GM12864 (cell line): ENCODE data around the gene NRBP1.

Experiments used
- DNase-seq: peaks from one replicate; pipeline ENCODE4 v3.0.0-alpha.2; 2011; ENCODE audit warnings: low read depth
- H3K4me3 ChIP-seq: 2 replicates; pipeline ENCODE4 v1.5.1; 2011; ENCODE audit warnings: mild to moderate bottlenecking, low read depth, low read length, control low read depth
- TF ChIP-seq, protein P1 (sequence below): IDR thresholded peaks from 2 replicates; pipeline ENCODE4 v1.5.1; 2011; ENCODE audit warnings: low read depth, mild to moderate bottlenecking, moderate library complexity, low read length, control low read depth, inconsistent platforms; ENCODE audit errors: missing control alignments

The NRBP1 gene

DNA sequence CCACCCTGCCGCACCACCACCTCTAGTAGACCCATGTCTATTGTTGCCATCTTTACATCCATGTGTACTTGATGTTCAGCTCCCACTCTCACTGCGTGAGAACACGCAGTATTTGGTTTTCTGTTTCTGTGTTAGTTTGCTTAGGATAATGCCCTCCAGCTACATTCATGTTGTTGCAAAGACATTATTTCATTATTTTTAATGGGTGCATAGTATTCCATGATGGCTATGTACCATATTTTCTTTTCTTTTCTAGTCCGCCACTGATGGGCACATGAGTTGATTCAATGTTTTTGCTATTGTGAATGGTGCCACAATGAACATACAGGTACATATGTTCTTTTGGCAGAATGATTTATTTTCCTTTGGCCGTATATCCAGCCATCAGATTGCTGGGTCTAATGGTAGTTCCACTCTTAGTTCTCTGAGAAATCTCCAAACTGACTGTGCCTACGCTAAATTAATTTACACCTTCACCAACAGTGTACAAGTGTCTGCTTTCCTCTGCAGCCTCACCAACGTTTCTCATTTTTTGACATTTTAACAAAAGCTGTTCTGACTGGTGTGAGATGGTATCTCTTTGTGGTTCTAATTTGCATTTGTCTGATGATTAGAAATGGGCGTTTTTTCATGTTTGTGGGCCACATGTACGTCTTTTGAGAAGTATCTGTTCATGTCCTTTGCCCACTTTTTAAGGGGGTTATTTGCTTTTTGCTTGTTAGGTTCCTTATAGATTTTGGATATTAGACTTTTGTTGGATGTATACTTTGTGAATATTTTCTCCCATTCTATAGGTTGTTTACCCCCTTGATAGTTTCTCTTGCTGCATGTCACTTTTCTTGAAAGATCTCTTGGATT, 37.4 kb upstream of the NRBP1 start:
- DNase-seq = no peak
- no peak overlapping the region for H3K4me3 ChIP-seq
- TF ChIP-seq, protein P1, sequence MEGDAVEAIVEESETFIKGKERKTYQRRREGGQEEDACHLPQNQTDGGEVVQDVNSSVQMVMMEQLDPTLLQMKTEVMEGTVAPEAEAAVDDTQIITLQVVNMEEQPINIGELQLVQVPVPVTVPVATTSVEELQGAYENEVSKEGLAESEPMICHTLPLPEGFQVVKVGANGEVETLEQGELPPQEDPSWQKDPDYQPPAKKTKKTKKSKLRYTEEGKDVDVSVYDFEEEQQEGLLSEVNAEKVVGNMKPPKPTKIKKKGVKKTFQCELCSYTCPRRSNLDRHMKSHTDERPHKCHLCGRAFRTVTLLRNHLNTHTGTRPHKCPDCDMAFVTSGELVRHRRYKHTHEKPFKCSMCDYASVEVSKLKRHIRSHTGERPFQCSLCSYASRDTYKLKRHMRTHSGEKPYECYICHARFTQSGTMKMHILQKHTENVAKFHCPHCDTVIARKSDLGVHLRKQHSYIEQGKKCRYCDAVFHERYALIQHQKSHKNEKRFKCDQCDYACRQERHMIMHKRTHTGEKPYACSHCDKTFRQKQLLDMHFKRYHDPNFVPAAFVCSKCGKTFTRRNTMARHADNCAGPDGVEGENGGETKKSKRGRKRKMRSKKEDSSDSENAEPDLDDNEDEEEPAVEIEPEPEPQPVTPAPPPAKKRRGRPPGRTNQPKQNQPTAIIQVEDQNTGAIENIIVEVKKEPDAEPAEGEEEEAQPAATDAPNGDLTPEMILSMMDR = no peak

DNA sequence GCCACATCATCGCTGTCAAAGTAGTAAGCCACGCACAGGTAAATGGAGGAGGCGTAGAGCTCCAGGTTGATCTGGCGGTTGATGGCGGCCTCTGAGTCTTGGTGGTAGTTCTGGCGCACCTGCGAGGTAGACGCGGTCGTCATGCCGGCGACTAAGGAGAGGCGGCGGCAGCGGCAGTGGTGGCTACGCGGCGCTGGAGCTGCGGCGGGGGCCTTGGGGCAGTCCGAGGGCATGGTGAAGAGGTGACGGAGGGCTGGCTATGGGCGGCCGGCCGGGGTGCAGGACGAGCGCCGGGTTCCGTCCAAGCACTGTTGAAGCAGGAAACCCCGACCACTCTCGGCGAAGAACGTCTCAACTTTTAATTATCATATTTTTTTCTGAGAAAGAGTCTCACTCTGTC, 35.2 kb upstream of the NRBP1 start:
- no peak overlapping the region for H3K4me3 ChIP-seq
- TF ChIP-seq, protein P1 = no peak
- no peak for DNase-seq

DNA sequence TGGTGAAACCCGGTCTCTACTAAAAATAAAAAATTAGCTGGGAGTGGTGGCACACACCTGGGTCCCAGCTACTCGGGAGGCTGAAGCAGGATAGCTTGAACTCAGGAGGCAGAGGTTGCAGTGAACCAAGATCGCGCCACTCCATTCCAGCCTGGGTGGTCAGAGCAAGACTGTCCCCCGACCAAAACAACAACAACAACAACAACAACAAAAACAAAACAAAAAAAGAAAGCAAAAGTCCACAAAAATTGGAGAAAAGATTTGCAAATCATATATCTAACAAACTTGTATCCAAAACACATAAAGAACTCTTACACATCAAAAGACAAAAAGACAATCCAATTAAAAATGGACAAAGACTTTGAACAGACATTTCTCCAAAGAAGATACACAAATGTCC, 29.5 kb upstream of the NRBP1 start:
- H3K4me3 ChIP-seq = no peak overlapping the region
- TF ChIP-seq, protein P1 = no peak
- DNase-seq = no peak

DNA sequence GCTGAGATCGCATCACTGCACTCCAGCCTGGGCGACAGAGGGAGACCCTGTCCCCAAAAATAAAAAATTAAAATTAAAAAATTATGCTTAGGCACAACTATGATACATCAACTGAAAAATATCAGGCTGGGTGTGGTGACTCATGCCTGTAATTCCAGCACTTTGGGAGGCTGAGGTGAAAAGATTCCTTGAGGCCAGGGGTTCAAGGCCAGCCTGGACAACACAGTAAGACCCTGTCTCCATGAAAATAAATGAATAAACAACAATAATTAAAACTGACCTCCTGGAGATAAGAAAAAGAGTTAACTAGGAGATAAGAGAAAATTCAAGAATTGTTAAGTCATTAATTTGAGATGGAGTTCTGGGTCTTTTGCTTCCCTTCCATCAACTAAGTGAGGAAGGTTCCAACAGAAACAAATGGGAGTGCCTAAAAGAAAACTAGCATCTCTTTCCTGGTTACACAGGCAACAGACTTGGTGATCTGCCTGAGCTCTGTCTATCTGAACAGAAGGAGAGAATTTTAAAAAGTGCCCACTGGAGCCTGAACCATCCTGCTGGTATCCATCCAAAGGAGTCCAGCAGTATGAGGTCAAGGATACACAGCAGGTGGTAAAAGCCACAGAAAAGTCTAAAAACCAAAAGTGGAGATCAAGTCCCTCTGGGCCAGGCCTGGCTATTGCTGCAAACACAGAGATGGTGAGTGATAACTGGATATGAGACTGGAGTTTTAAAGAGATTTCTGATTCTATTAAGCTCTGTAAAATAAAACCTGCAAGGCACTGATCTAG, 27.9 kb upstream of the NRBP1 start:
- no peak for DNase-seq
- no peak overlapping the region for H3K4me3 ChIP-seq
- TF ChIP-seq, protein P1 = no peak

DNA sequence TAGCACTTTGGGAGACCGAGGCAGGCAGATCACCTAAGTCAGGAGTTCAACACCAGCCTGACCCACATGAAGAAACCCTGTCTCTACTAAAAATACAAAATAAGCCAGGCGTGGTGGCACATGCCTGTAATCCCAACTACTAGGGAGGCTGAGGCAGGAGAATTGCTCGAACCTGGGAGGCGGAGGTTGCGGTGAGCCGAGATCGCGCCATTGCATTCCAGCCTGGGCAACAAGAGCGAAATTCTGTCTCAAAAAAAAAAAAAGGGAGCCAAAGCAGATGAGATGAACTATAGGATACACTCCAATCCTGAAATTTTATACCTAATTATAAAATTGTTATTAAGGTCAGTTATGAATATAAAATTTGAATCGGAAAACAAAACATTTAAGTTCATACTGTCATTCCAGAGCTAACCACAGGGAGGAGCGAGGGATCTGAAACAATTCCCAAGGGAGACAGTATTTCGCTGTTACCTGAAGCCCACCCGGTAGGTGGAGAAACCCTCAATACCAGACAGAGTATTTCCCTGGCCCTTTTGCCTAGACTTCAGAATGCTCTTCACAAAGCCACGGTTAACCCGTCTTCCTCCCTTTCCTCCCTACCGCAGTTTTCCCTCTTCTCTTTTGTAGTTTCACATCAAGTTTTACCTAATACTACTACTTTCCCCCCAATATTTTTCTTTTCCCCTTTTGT, 20.5 kb upstream of the NRBP1 start:
- TF ChIP-seq, protein P1 = peak; percentile 35
- no peak for DNase-seq
- H3K4me3 ChIP-seq = peak overlapping the region; percentile 95

DNA sequence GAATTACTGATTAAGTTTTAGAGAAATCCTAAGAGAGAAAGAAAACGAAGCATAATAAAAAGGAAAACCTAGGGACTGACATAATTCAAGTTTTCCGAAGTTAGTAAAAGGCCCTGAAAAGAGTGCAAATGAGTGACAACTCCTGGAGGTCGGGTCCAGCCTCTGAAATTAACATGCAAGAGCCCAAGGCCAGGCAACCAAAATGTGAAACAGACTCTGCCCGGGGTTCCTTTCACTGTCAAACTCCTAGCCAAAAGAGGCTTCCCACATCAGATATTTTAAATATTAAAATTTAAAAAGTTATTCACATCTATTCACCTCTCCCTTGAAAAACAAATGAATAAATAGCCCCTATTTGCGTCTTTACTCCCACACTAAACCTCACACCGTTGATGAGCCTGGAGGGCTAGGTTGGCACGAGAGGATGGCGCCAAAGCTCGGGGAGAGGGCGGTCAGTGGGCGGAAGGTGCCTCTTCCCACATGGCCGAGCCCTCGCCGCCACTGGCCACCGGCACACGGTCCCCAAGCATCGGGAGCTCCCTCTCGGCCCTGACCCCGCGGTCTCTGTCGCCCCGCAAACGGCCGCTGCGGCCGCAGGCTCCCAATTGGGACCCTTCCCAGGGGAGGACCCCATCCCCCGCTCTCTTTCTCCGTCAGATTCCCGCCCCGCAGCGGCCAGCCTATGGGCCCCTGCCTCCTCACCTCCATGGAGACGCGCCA, 19.7 kb upstream of the NRBP1 start:
- H3K4me3 ChIP-seq = peak overlapping the region; percentile 95
- TF ChIP-seq, protein P1 = no peak
- no peak for DNase-seq
